Progenitor cell of endocrine pancreas (in vitro differentiated cells): ENCODE measurements around the gene POLL. TPM values are rescaled to one million over a fixed set of nuclear protein-coding genes. Genes with fewer than 3 reads are reported as not detected.

Experiments
- DNase-seq: peaks from one replicate; pipeline ENCODE4 v3.0.0; 2021; ENCODE audit warnings: low spot score; ENCODE audit not compliant: unreplicated experiment
- H3K27ac Mint-ChIP-seq: 2 replicates; pipeline ENCODE4 v1.8.0; 2021; ENCODE audit warnings: mild to moderate bottlenecking, moderate library complexity, mixed read lengths
- H3K27me3 Mint-ChIP-seq: 2 replicates; pipeline ENCODE4 v1.8.0; 2021; ENCODE audit warnings: mixed read lengths
- H3K36me3 Mint-ChIP-seq: 2 replicates; pipeline ENCODE4 v1.8.0; 2022; ENCODE audit warnings: mixed read lengths; ENCODE audit not compliant: insufficient read depth
- H3K4me1 Mint-ChIP-seq: 2 replicates; pipeline ENCODE4 v1.8.0; 2021; ENCODE audit warnings: low read depth, mixed read lengths
- H3K4me3 Mint-ChIP-seq: 2 replicates; pipeline ENCODE4 v1.8.0; 2021; ENCODE audit warnings: low read depth, mild to moderate bottlenecking, moderate library complexity, mixed read lengths
- H3K9me3 Mint-ChIP-seq: 2 replicates; pipeline ENCODE4 v1.8.0; 2021; ENCODE audit warnings: low read depth, mixed read lengths
- microRNA-seq: library from miRNA; unstranded; fragments of <30 nt; microRNA quantifications from one replicate; pipeline ENCODE4 v1.1.0, GENCODE V29; 2020; ENCODE audit warnings: borderline number of aligned reads; ENCODE audit not compliant: unreplicated experiment
- total RNA-seq: library from RNA; stranded (reverse); gene quantifications from 2 replicates; pipeline ENCODE4 v1.2.1, GENCODE V29; 2021
- TF ChIP-seq, protein P1 (sequence below): fragments of 200-600 bp; sonication (generic); IDR thresholded peaks from one replicate; pipeline ENCODE4 v1.5.0; 2021; ENCODE audit warnings: antibody characterized with exemption, mild to moderate bottlenecking; ENCODE audit not compliant: unreplicated experiment

POLL gene
- total RNA-seq, 1 donor from 2014 or later = 55.9 TPM

- H3K27ac Mint-ChIP-seq = no peak overlapping the region
- TF ChIP-seq, protein P1, sequence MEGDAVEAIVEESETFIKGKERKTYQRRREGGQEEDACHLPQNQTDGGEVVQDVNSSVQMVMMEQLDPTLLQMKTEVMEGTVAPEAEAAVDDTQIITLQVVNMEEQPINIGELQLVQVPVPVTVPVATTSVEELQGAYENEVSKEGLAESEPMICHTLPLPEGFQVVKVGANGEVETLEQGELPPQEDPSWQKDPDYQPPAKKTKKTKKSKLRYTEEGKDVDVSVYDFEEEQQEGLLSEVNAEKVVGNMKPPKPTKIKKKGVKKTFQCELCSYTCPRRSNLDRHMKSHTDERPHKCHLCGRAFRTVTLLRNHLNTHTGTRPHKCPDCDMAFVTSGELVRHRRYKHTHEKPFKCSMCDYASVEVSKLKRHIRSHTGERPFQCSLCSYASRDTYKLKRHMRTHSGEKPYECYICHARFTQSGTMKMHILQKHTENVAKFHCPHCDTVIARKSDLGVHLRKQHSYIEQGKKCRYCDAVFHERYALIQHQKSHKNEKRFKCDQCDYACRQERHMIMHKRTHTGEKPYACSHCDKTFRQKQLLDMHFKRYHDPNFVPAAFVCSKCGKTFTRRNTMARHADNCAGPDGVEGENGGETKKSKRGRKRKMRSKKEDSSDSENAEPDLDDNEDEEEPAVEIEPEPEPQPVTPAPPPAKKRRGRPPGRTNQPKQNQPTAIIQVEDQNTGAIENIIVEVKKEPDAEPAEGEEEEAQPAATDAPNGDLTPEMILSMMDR = no peak
- peaks cover 12% of the 10 kb centered on the region for H3K36me3 Mint-ChIP-seq
- no peaks in the 10 kb centered on the region for H3K27me3 Mint-ChIP-seq
- H3K4me3 Mint-ChIP-seq = no peak overlapping the region
- H3K4me1 Mint-ChIP-seq = peaks cover 4% of the 10 kb centered on the region
- no peak for DNase-seq
- H3K9me3 Mint-ChIP-seq = no peaks in the 10 kb centered on the region
Observed at GRCh38 chr10:101535949-101536348, 52.1 kb downstream of the POLL start.

DNA sequence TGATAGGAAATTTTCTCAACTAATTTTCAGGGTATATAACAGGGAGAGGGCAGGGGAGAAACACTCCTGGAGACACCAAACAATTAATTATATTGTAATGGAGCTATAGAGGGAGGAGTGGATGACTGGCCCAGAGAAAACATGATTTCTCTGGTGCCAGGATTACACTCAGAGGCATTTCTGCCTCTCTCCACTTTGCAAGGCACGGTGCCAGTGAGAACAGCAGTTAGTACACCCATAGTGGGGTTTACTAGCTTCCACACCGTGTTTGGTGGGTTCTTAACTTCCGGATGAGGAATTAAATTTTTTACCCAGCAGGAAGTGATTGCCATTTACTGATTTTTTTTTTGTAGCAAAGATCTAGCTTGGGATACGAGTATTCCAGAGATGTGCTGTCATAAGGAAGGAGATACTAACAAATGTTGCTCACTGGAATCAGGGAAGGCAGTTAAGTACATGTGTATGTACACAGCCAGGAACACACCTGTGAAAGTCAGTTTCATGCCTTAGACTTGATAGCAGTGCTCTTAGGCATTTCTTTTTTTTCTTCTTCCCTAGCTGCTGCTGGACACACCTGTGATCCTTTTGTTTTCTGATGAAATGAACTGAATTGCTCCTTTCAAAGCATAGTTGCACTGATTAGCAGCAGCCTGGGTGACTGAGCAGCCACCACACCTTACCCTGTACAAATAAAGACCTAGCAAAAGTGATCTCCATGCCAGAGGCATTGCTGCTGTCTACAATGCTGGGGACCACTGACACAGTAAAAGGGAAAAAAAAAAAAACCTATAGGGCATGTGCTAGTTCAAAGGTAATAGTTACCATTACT is 58.1 kb downstream of the POLL start:
- Mint-ChIP-seq H3K36me3 (peaks cover 7% of the 10 kb centered on the region), H3K27ac (no peak overlapping the region), H3K27me3 (no peaks in the 10 kb centered on the region), H3K9me3 (no peaks in the 10 kb centered on the region), H3K4me1 (peaks cover 13% of the 10 kb centered on the region), H3K4me3 (no peak overlapping the region)
- DNase-seq = no peak
- TF ChIP-seq, protein P1 = no peak

- H3K9me3 Mint-ChIP-seq = no peaks in the 10 kb centered on the region
- H3K4me3 Mint-ChIP-seq = no peak overlapping the region
- H3K27me3 Mint-ChIP-seq = no peaks in the 10 kb centered on the region
- peaks cover 9% of the 10 kb centered on the region for H3K4me1 Mint-ChIP-seq
- H3K27ac Mint-ChIP-seq = no peak overlapping the region
- peaks cover 5% of the 10 kb centered on the region for H3K36me3 Mint-ChIP-seq
- TF ChIP-seq, protein P1 = no peak
- DNase-seq = no peak
Observed at GRCh38 chr10:101529207-101529606, 58.9 kb downstream of the POLL start.

Small RNA genes within 50 kb of the gene (microRNA-seq; reads per million reads assigned to microRNA genes)
- gene MIR3158-1 (not detected), gene MIR3158-2 (not detected)

Other genes starting within 250 kb of the POLL start
- gene BTRC, start 234.1 kb downstream of the POLL start, total RNA-seq = 43.5 and 46.5 TPM in 2 replicates
- 27.4 and 36.9 TPM in 2 replicates for gene DPCD, start 64 bp upstream of the POLL start, total RNA-seq
- 70.7 and 73.3 TPM in 2 replicates for gene FBXW4, start 106.9 kb upstream of the POLL start, total RNA-seq
- gene FGF8, start 187.9 kb upstream of the POLL start, total RNA-seq = 0.69 and 2.4 TPM in 2 replicates
- 39.3 and 44.1 TPM in 2 replicates for gene NPM3, start 195.2 kb upstream of the POLL start, total RNA-seq
- 138 and 148 TPM in 2 replicates for gene OGA, start 230.2 kb upstream of the POLL start, total RNA-seq